ENCODE measurements around the gene MYO15A.

- TF ChIP-seq CREB1 (CRISPR knock-in tag; IDR thresholded peaks at IDR 0.05; ENCODE audit: low read depth) (no peak), CTCF (conservative IDR thresholded peaks at IDR 0.05; ENCODE audit: low read depth in 2 of 2) (peak; percentile 8 to 55; a peak in 2 of 4 replicates), REST (IDR thresholded peaks at IDR 0.05; ENCODE audit: unreplicated experiment) (no peak), JUNB (IDR thresholded peaks at IDR 0.05; ENCODE audit: unreplicated experiment) (no peak), POLR2AphosphoS5 (IDR thresholded peaks at IDR 0.05; ENCODE audit: low read depth) (no peak), EZH2 (IDR thresholded peaks at IDR 0.05; ENCODE audit: low read depth, unreplicated experiment) (no peak), EZH2phosphoT487 (IDR thresholded peaks at IDR 0.05; ENCODE audit: unreplicated experiment) (no peak), ZNF331 (CRISPR knock-in tag; IDR thresholded peaks at IDR 0.05; ENCODE audit: low read depth) (no peak), ETS1 (IDR thresholded peaks at IDR 0.05) (no peak), STAT1 (IDR thresholded peaks at IDR 0.05; ENCODE audit: unreplicated experiment) (no peak)
Measured at GRCh38 chr17:18166894-18167293, 58.3 kb downstream of the MYO15A start.

All from GM23338 (cell line).